Right kidney (tissue), 1 donor: ENCODE measurements around the gene NCK1.

Experiments
- DNase-seq: peaks from one replicate; pipeline ENCODE4 v3.0.0-alpha.2; 2016

Gene NCK1

GRCh38 chr3:136906725-136907124 lies 44.7 kb downstream of the NCK1 start:
- no peak for DNase-seq

GRCh38 chr3:136908297-136908696 lies 46.3 kb downstream of the NCK1 start:
- DNase-seq = no peak

- no peak for DNase-seq
Measured at GRCh38 chr3:136909187-136909586, 47.2 kb downstream of the NCK1 start.

GRCh38 chr3:136910697-136911096 lies 48.7 kb downstream of the NCK1 start:
- no peak for DNase-seq

GRCh38 chr3:136913168-136913567 lies 51.2 kb downstream of the NCK1 start:
- no peak for DNase-seq

- DNase-seq = no peak
Measured at GRCh38 chr3:136914739-136915138, 52.7 kb downstream of the NCK1 start.

- no peak for DNase-seq
Measured at GRCh38 chr3:136916223-136916622, 54.2 kb downstream of the NCK1 start.

GRCh38 chr3:136919799-136920580 lies 58.0 kb downstream of the NCK1 start:
- DNase-seq = no peak

GRCh38 chr3:136920904-136921611 lies 59.0 kb downstream of the NCK1 start:
- DNase-seq = no peak

GRCh38 chr3:136925425-136926190 lies 63.6 kb downstream of the NCK1 start:
- no peak for DNase-seq

- DNase-seq = no peak
Measured at GRCh38 chr3:136928240-136928639, 66.2 kb downstream of the NCK1 start.

- DNase-seq = no peak
Measured at GRCh38 chr3:136929977-136930670, 68.1 kb downstream of the NCK1 start.

- no peak for DNase-seq
Measured at GRCh38 chr3:136931606-136932005, 69.6 kb downstream of the NCK1 start.

GRCh38 chr3:136932523-136932922 lies 70.5 kb downstream of the NCK1 start:
- DNase-seq = no peak

GRCh38 chr3:136932978-136933772 lies 71.2 kb downstream of the NCK1 start:
- no peak for DNase-seq

GRCh38 chr3:136937175-136937574 lies 75.2 kb downstream of the NCK1 start:
- no peak for DNase-seq

- no peak for DNase-seq
Measured at GRCh38 chr3:136937851-136938250, 75.8 kb downstream of the NCK1 start.

- no peak for DNase-seq
Measured at GRCh38 chr3:136938334-136938733, 76.3 kb downstream of the NCK1 start.

- DNase-seq = no peak
Measured at GRCh38 chr3:136939489-136939888, 77.5 kb downstream of the NCK1 start.

GRCh38 chr3:136942803-136943202 lies 80.8 kb downstream of the NCK1 start:
- DNase-seq = no peak

- no peak for DNase-seq
Measured at GRCh38 chr3:136943436-136943835, 81.4 kb downstream of the NCK1 start.

- DNase-seq = no peak
Measured at GRCh38 chr3:136946978-136947377, 85.0 kb downstream of the NCK1 start.
